Liver (tissue), 3 donors: ENCODE results near the gene ZNF423.

ENCODE experiments used
- CTCF ChIP-seq: fragments of 150-350 bp; IDR thresholded peaks from 2 replicates; pipeline ENCODE4 v1.5.1; 2017; ENCODE audit warnings: improper control_type of control experiment, low read depth, low read length; ENCODE audit not compliant: missing input control
- FOXA1 ChIP-seq: IDR thresholded peaks from 2 replicates; pipeline ENCODE4 v1.6.1; 2016; ENCODE audit warnings: antibody characterized with exemption
- HNF4A ChIP-seq, 2 donors: conservative IDR thresholded peaks; 2 replicates each; pipeline ENCODE4 v1.6.1; 2016; ENCODE audit warnings: antibody characterized with exemption in 2 of 2, mild to moderate bottlenecking in 2 of 2
- MAX ChIP-seq: IDR thresholded peaks from 2 replicates; pipeline ENCODE4 v1.6.1; 2016; ENCODE audit warnings: antibody characterized with exemption
- RAD21 ChIP-seq, 2 donors: IDR thresholded peaks; 2 replicates each; pipeline ENCODE4 v1.6.1; 2016; ENCODE audit warnings: antibody characterized with exemption in 2 of 2, mild to moderate bottlenecking in 2 of 2
- YY1 ChIP-seq: IDR thresholded peaks from 2 replicates; pipeline ENCODE4 v1.6.1; 2016; ENCODE audit warnings: antibody characterized with exemption, mild to moderate bottlenecking
- donor health status: healthy.
- donor health status: healthy.

GRCh38 chr16:49716339-49716934, 139.5 kb downstream of the ZNF423 start:
- TF ChIP-seq FOXA1, result no peak
- TF ChIP-seq CTCF, result no peak
- no peak for TF ChIP-seq YY1
- no peak for TF ChIP-seq HNF4A (conservative IDR thresholded peaks at IDR 0.05)
- no peak for TF ChIP-seq RAD21 (IDR thresholded peaks at IDR 0.05)
- no peak for TF ChIP-seq MAX
